ENCODE data around the gene AOPEP.

The AOPEP gene

GRCh38 chr9:94787266-94787665, 60.8 kb downstream of the AOPEP start:
- Histone ChIP-seq H3K9me2 (replicated peaks; ENCODE audit: insufficient read depth, low read length) (no peaks in the 10 kb centered on the region), H2AFZ (ENCODE audit: low read depth, low read length, severe bottlenecking) (no peak overlapping the region), H3K4me2 (ENCODE audit: low read depth, low read length, poor library complexity, severe bottlenecking) (no peak overlapping the region), H3K36me3 (ENCODE audit: low read length) (no peaks in the 10 kb centered on the region), H3K79me2 (ENCODE audit: insufficient read depth, low read length) (no peaks in the 10 kb centered on the region), H3K27ac (ENCODE audit: low read depth, low read length) (no peak overlapping the region), H3K4me3 (ENCODE audit: insufficient read depth, low read length, poor library complexity, severe bottlenecking) (no peak overlapping the region), H3F3A (ENCODE audit: insufficient read depth) (no peaks in the 10 kb centered on the region), H4K20me1 (ENCODE audit: low read depth, low read length) (no peaks in the 10 kb centered on the region), H3K9ac (ENCODE audit: low read length) (no peak overlapping the region), H3K27me3 (ENCODE audit: low read length) (no peaks in the 10 kb centered on the region), H3K9me3 (ENCODE audit: insufficient read depth, low read length) (no peaks in the 10 kb centered on the region)
- TF ChIP-seq CTCF (IDR thresholded peaks at IDR 0.05; ENCODE audit: insufficient read depth, low read length, poor library complexity, severe bottlenecking), result no peak
- no peak for TF ChIP-seq EZH2phosphoT487 (conservative IDR thresholded peaks at IDR 0.05; ENCODE audit: low read length)

- Histone ChIP-seq H3K27me3 (ENCODE audit: low read length) (no peaks in the 10 kb centered on the region), H3F3A (ENCODE audit: insufficient read depth) (no peaks in the 10 kb centered on the region), H3K9me3 (ENCODE audit: insufficient read depth, low read length) (no peaks in the 10 kb centered on the region), H3K4me3 (ENCODE audit: insufficient read depth, low read length, poor library complexity, severe bottlenecking) (no peak overlapping the region), H3K27ac (ENCODE audit: low read depth, low read length) (peak overlapping the region; percentile 32; the same call in 1 of the 2 replicates), H2AFZ (ENCODE audit: low read depth, low read length, severe bottlenecking) (no peak overlapping the region), H3K9me2 (replicated peaks; ENCODE audit: insufficient read depth, low read length) (no peaks in the 10 kb centered on the region), H3K36me3 (ENCODE audit: low read length) (no peaks in the 10 kb centered on the region), H3K4me2 (ENCODE audit: low read depth, low read length, poor library complexity, severe bottlenecking) (peak overlapping the region; percentile 24), H4K20me1 (ENCODE audit: low read depth, low read length) (no peaks in the 10 kb centered on the region), H3K79me2 (ENCODE audit: insufficient read depth, low read length) (no peaks in the 10 kb centered on the region), H3K9ac (ENCODE audit: low read length) (peak overlapping the region; percentile 3; the same call in 1 of the 2 replicates)
- TF ChIP-seq EZH2phosphoT487 (conservative IDR thresholded peaks at IDR 0.05; ENCODE audit: low read length), result no peak
- no peak for TF ChIP-seq CTCF (IDR thresholded peaks at IDR 0.05; ENCODE audit: insufficient read depth, low read length, poor library complexity, severe bottlenecking)
Observed at GRCh38 chr9:94788570-94789105, 62.1 kb downstream of the AOPEP start.

GRCh38 chr9:94791435-94791834, 64.9 kb downstream of the AOPEP start:
- Histone ChIP-seq H3K4me2 (ENCODE audit: low read depth, low read length, poor library complexity, severe bottlenecking) (no peak overlapping the region), H3K9me3 (ENCODE audit: insufficient read depth, low read length) (no peaks in the 10 kb centered on the region), H3K79me2 (ENCODE audit: insufficient read depth, low read length) (no peaks in the 10 kb centered on the region), H3K9ac (ENCODE audit: low read length) (no peak overlapping the region), H3F3A (ENCODE audit: insufficient read depth) (peaks cover 5% of the 10 kb centered on the region; the same call in 1 of the 2 replicates), H3K9me2 (replicated peaks; ENCODE audit: insufficient read depth, low read length) (no peaks in the 10 kb centered on the region), H3K4me3 (ENCODE audit: insufficient read depth, low read length, poor library complexity, severe bottlenecking) (no peak overlapping the region), H3K27ac (ENCODE audit: low read depth, low read length) (no peak overlapping the region), H3K36me3 (ENCODE audit: low read length) (no peaks in the 10 kb centered on the region), H2AFZ (ENCODE audit: low read depth, low read length, severe bottlenecking) (no peak overlapping the region), H4K20me1 (ENCODE audit: low read depth, low read length) (no peaks in the 10 kb centered on the region), H3K27me3 (ENCODE audit: low read length) (no peaks in the 10 kb centered on the region)
- TF ChIP-seq CTCF (IDR thresholded peaks at IDR 0.05; ENCODE audit: insufficient read depth, low read length, poor library complexity, severe bottlenecking) (no peak), EZH2phosphoT487 (conservative IDR thresholded peaks at IDR 0.05; ENCODE audit: low read length) (no peak)

All from SU-DHL-6 (cell line).